ENCODE data around the gene OGG1.

The OGG1 gene

GRCh38 chr3:9792405-9793160 is 42.8 kb downstream of the OGG1 start, which contains the start of the genes ARPC4 and TADA3:
Gene ARPC4 (plus strand): TSS chr3:9793082. CDS start chr3:9793122, 40 bp downstream.
Gene TADA3 (minus strand): TSS chr3:9792473. CDS start chr3:9791466, 1,007 bp downstream.
- TF ChIP-seq POLR2A (IDR thresholded peaks at IDR 0.05; ENCODE audit: low read depth, low read length), result peak; percentile 47; the same call in 1 of the 2 replicates
- DNase-seq (ENCODE audit: insufficient read length, low spot score) (peak; percentile 86), FAIRE-seq (peak; percentile 20)

- FAIRE-seq (no peak), DNase-seq (ENCODE audit: insufficient read length, low spot score) (no peak)
- no peak for TF ChIP-seq POLR2A (IDR thresholded peaks at IDR 0.05; ENCODE audit: low read depth, low read length)
These were observed 43.5 kb downstream of the OGG1 start for GRCh38 chr3:9793161-9793781.

GRCh38 chr3:9794400-9794799 is 44.6 kb downstream of the OGG1 start:
- DNase-seq (ENCODE audit: insufficient read length, low spot score), result no peak
- FAIRE-seq, result no peak
- no peak for TF ChIP-seq POLR2A (IDR thresholded peaks at IDR 0.05; ENCODE audit: low read depth, low read length)

GRCh38 chr3:9795207-9795606 is 45.5 kb downstream of the OGG1 start:
- no peak for DNase-seq (ENCODE audit: insufficient read length, low spot score)
- no peak for TF ChIP-seq POLR2A (IDR thresholded peaks at IDR 0.05; ENCODE audit: low read depth, low read length)
- FAIRE-seq, result no peak

GRCh38 chr3:9797196-9797945 is 47.6 kb downstream of the OGG1 start:
- no peak for DNase-seq (ENCODE audit: insufficient read length, low spot score)
- FAIRE-seq, result no peak
- TF ChIP-seq POLR2A (IDR thresholded peaks at IDR 0.05; ENCODE audit: low read depth, low read length), result no peak

GRCh38 chr3:9800529-9800928 is 50.8 kb downstream of the OGG1 start:
- no peak for TF ChIP-seq POLR2A (IDR thresholded peaks at IDR 0.05; ENCODE audit: low read depth, low read length)
- DNase-seq (ENCODE audit: insufficient read length, low spot score) (no peak), FAIRE-seq (no peak)

GRCh38 chr3:9803494-9803893 is 53.7 kb downstream of the OGG1 start:
- FAIRE-seq (no peak), DNase-seq (ENCODE audit: insufficient read length, low spot score) (no peak)
- no peak for TF ChIP-seq POLR2A (IDR thresholded peaks at IDR 0.05; ENCODE audit: low read depth, low read length)

GRCh38 chr3:9804996-9805395 is 55.2 kb downstream of the OGG1 start:
- no peak for TF ChIP-seq POLR2A (IDR thresholded peaks at IDR 0.05; ENCODE audit: low read depth, low read length)
- FAIRE-seq (no peak), DNase-seq (ENCODE audit: insufficient read length, low spot score) (no peak)

GRCh38 chr3:9806137-9806536 is 56.4 kb downstream of the OGG1 start:
- no peak for FAIRE-seq
- TF ChIP-seq POLR2A (IDR thresholded peaks at IDR 0.05; ENCODE audit: low read depth, low read length), result no peak
- no peak for DNase-seq (ENCODE audit: insufficient read length, low spot score)

Measured in H54 (cell line).